GM18951 (cell line): ENCODE measurements around the gene ZNF549.
A peak's percentile ranks its signal among the peaks of the same experiment; 100 is the strongest.

Experiments
- POLR2A ChIP-seq: IDR thresholded peaks from 4 replicates; pipeline ENCODE4 v1.6.1; 2011; ENCODE audit warnings: mild to moderate bottlenecking; ENCODE audit not compliant: insufficient read length, insufficient read depth; ENCODE audit errors: extremely low read depth
- in situ Hi-C: fragments of 300-500 bp; cut with MboI; formaldehyde crosslinking; loops from one replicate; pipeline ENCODE4 v1.12.0; 2022; ENCODE audit warnings: low sequenced_read_pairs, mixed read lengths, inconsistent platforms; ENCODE audit not compliant: unreplicated experiment

Gene ZNF549

GRCh38 chr19:57552432-57552831 is 25.3 kb downstream of the ZNF549 start:
- TF ChIP-seq POLR2A: no peak
- in situ Hi-C loops: no loop called here

GRCh38 chr19:57557659-57558058 is 30.5 kb downstream of the ZNF549 start:
- in situ Hi-C loops: no loop called here
- no peak for TF ChIP-seq POLR2A

- TF ChIP-seq POLR2A: no peak
- in situ Hi-C loops: no loop called here
Measured at GRCh38 chr19:57558525-57558924, 31.4 kb downstream of the ZNF549 start.

- TF ChIP-seq POLR2A: no peak
- in situ Hi-C loops: no loop called here
Measured at GRCh38 chr19:57559008-57559403, 31.9 kb downstream of the ZNF549 start.

GRCh38 chr19:57559404-57560025 is 32.4 kb downstream of the ZNF549 start, which contains the start of gene ZNF550:
Gene ZNF550, minus strand, starts transcription at chr19:57559863. Its CDS starts 181 bp downstream, at chr19:57559682.
- peak; percentile 75 for TF ChIP-seq POLR2A

GRCh38 chr19:57560049-57560491 is 32.9 kb downstream of the ZNF549 start:
- in situ Hi-C loops: no loop called here
- TF ChIP-seq POLR2A: no peak

More at GRCh38 chr19:57559404-57560025, 32.4 kb downstream of the ZNF549 start, which contains the start of gene ZNF550:
- in situ Hi-C loops: no loop called here

- in situ Hi-C loops: no loop called here
- TF ChIP-seq POLR2A: no peak
Measured at GRCh38 chr19:57563547-57563946, 36.4 kb downstream of the ZNF549 start.

GRCh38 chr19:57566396-57567265 is 39.5 kb downstream of the ZNF549 start:
- TF ChIP-seq POLR2A: no peak
- in situ Hi-C loops: no loop called here

- no peak for TF ChIP-seq POLR2A
- in situ Hi-C loops: no loop called here
Measured at GRCh38 chr19:57570707-57571106, 43.6 kb downstream of the ZNF549 start.

- no peak for TF ChIP-seq POLR2A
- in situ Hi-C loops: no loop called here
Measured at GRCh38 chr19:57572415-57572947, 45.3 kb downstream of the ZNF549 start.

- no peak for TF ChIP-seq POLR2A
- in situ Hi-C loops: no loop called here
Measured at GRCh38 chr19:57576661-57577060, 49.5 kb downstream of the ZNF549 start.

- peak; percentile 62 for TF ChIP-seq POLR2A
- in situ Hi-C loops: no loop called here
Measured at GRCh38 chr19:57578487-57579205, 51.5 kb downstream of the ZNF549 start, which contains the start of gene ZNF416. Gene ZNF416, minus strand, starts transcription at chr19:57578911. Its CDS starts 207 bp downstream, at chr19:57578704.

GRCh38 chr19:57583104-57583520 is 56.0 kb downstream of the ZNF549 start:
- in situ Hi-C loops: no loop called here
- TF ChIP-seq POLR2A: no peak
